Measurements from ENCODE around the gene PRR5L.

DNA sequence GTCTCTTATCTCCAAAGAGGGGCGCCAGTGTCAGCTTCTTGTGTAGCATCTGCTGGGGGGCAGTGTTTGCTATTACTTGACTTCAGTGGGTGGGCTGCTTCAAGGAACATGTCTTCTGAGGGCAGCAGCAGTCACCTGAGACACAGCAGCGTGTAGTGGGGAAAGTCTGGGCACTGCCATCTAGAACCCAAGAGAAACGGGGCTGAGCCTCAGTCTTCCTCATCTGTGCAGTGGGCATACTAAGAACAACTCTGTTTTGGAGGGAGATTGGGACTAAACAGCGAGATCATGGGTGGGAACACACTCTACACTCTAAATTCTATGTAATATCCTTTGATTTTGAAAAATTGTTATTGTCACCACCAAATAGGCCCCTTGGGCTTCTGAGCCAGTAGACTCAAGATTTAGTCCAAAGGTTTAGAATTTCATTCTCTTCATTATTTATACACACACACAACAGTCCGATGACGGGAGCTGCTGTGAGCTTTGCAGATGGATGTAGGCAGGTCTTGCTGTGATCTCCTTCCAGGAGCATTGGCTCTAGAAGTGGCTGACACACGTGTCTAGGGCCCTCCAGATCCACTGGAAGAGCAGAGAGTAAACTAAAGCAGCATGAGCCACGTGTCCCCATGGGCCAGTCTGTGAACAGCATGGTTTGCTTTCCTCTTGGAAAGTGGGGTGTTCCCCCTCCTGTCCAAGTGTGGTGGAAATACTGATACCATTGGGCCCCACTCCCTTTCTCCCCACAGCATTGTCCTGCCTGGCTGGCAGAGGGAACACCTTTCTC is 162.2 kb downstream of the PRR5L start:
- TF ChIP-seq PAX5 (IDR thresholded peaks at IDR 0.05; ENCODE audit: insufficient read depth, low read length, severe bottlenecking), result no peak
- TF ChIP-seq POLR2AphosphoS5 (IDR thresholded peaks at IDR 0.05; ENCODE audit: low read depth, low read length), result no peak
- no peak for TF ChIP-seq TAF1 (IDR thresholded peaks at IDR 0.05; ENCODE audit: low read depth, low read length)

All from GM12891 (cell line).